ENCODE data around the gene PPP1R26. TPM values are rescaled to one million over a fixed set of nuclear protein-coding genes. Genes with fewer than 3 reads are reported as not detected.
"Not testable (repeated sequence)": the region's sequence is repeated elsewhere in the genome, so short reads cannot be mapped to it uniquely, and the experiment has no call there.

The PPP1R26 gene
- total and polyA plus RNA-seq, 2 of the 4 experiments (the other 2 are of a cell fraction) = 3.8 to 5.6 TPM

GRCh38 chr9:135534826-135535225, 55.2 kb downstream of the PPP1R26 start:
- H3K9me3 ChIP-seq (ENCODE audit: control insufficient read depth, insufficient read depth, low read length); ATAC-seq (ENCODE audit: low read depth); H4K20me1 ChIP-seq (ENCODE audit: insufficient read depth, low read length); H3K36me3 ChIP-seq (ENCODE audit: control insufficient read depth, insufficient read depth, low read length); intact Hi-C loops (cut with micrococcal nuclease); H3K14ac ChIP-seq (replicated peaks; ENCODE audit: low read depth, low read length); H3K4me2 ChIP-seq (ENCODE audit: low read depth, low read length); H2AK9ac ChIP-seq (replicated peaks; ENCODE audit: low read depth, low read length, poor library complexity); H3K27ac ChIP-seq (ENCODE audit: insufficient read depth, low read length); H3K4me1 ChIP-seq (ENCODE audit: control insufficient read depth, insufficient read depth, low read length); dilution Hi-C loops (cut with HindIII; ENCODE audit: low sequenced_read_pairs, unreplicated experiment); H2AK5ac ChIP-seq (ENCODE audit: low read depth, low read length); H3K27me3 ChIP-seq (ENCODE audit: control insufficient read depth, insufficient read depth, low read length); H3K4me3 ChIP-seq (ENCODE audit: insufficient read depth, low read depth, low read length); H3K79me1 ChIP-seq (ENCODE audit: low read depth in 1 of 2, low read length in 2 of 2); H2BK5ac ChIP-seq (ENCODE audit: low read depth, low read length, poor library complexity, severe bottlenecking); POLR2A ChIA-PET (ENCODE audit: unreplicated experiment); H3K23ac ChIP-seq (ENCODE audit: low read depth, low read length); H4K5ac ChIP-seq (ENCODE audit: low read depth, low read length); H2BK15ac ChIP-seq (ENCODE audit: low read depth, low read length); DNase-seq; H3K9ac ChIP-seq (ENCODE audit: low read depth, low read length); H4K91ac ChIP-seq (ENCODE audit: insufficient read depth, low read depth, low read length); CTCF ChIA-PET; H2BK20ac ChIP-seq (ENCODE audit: low read depth, low read length); BruUV-seq (replicated peaks); H3K56ac ChIP-seq (ENCODE audit: extremely low read depth, insufficient read depth, low read length); H3K18ac ChIP-seq (ENCODE audit: low read depth, low read length); in situ Hi-C loops (cut with MboI; ENCODE audit: low sequenced_read_pairs); H3K4ac ChIP-seq (ENCODE audit: low read depth, low read length); H2BK120ac ChIP-seq (ENCODE audit: low read depth, low read length); H2AFZ ChIP-seq (replicated peaks; ENCODE audit: low read length, poor library complexity); H4K8ac ChIP-seq (ENCODE audit: low read depth in 2 of 2, low read length in 2 of 2); H3K9me1 ChIP-seq (ENCODE audit: insufficient read depth, low read length): not testable (repeated sequence)
- WGBS, 2 experiments (ENCODE audit: extremely low coverage in 2 of 2, insufficient read length in 1 of 2) = 17% methylated on average over 1 of the region's 4 CpGs; no CpG with 5 or more reads in 1 of the 2 experiments

- intact Hi-C loops (cut with micrococcal nuclease); dilution Hi-C loops (cut with HindIII; ENCODE audit: low sequenced_read_pairs, unreplicated experiment); H3K9me1 ChIP-seq (ENCODE audit: insufficient read depth, low read length); DNase-seq; H3K14ac ChIP-seq (replicated peaks; ENCODE audit: low read depth, low read length); H3K23ac ChIP-seq (ENCODE audit: low read depth, low read length); H3K18ac ChIP-seq (ENCODE audit: low read depth, low read length); H4K91ac ChIP-seq (ENCODE audit: insufficient read depth, low read depth, low read length); H3K27ac ChIP-seq (ENCODE audit: insufficient read depth, low read length); H2BK20ac ChIP-seq (ENCODE audit: low read depth, low read length); POLR2A ChIA-PET (ENCODE audit: unreplicated experiment); ATAC-seq (ENCODE audit: low read depth); H2BK120ac ChIP-seq (ENCODE audit: low read depth, low read length); H3K9me3 ChIP-seq (ENCODE audit: control insufficient read depth, insufficient read depth, low read length); H2AK9ac ChIP-seq (replicated peaks; ENCODE audit: low read depth, low read length, poor library complexity); H2AFZ ChIP-seq (replicated peaks; ENCODE audit: low read length, poor library complexity); H2BK15ac ChIP-seq (ENCODE audit: low read depth, low read length); H2AK5ac ChIP-seq (ENCODE audit: low read depth, low read length); in situ Hi-C loops (cut with MboI; ENCODE audit: low sequenced_read_pairs); H4K8ac ChIP-seq (ENCODE audit: low read depth in 2 of 2, low read length in 2 of 2); H3K4me3 ChIP-seq (ENCODE audit: insufficient read depth, low read depth, low read length); H3K9ac ChIP-seq (ENCODE audit: low read depth, low read length); H3K79me1 ChIP-seq (ENCODE audit: low read depth in 1 of 2, low read length in 2 of 2); H3K56ac ChIP-seq (ENCODE audit: extremely low read depth, insufficient read depth, low read length); H3K4me1 ChIP-seq (ENCODE audit: control insufficient read depth, insufficient read depth, low read length); H3K27me3 ChIP-seq (ENCODE audit: control insufficient read depth, insufficient read depth, low read length); H3K36me3 ChIP-seq (ENCODE audit: control insufficient read depth, insufficient read depth, low read length); H2BK5ac ChIP-seq (ENCODE audit: low read depth, low read length, poor library complexity, severe bottlenecking); H4K20me1 ChIP-seq (ENCODE audit: insufficient read depth, low read length); H3K4me2 ChIP-seq (ENCODE audit: low read depth, low read length); CTCF ChIA-PET; H3K4ac ChIP-seq (ENCODE audit: low read depth, low read length); H4K5ac ChIP-seq (ENCODE audit: low read depth, low read length); BruUV-seq (replicated peaks): not testable (repeated sequence)
- no CpG with 5 or more reads among the region's 13 CpGs for WGBS, 2 experiments (ENCODE audit: extremely low coverage in 2 of 2, insufficient read length in 1 of 2)
Observed at GRCh38 chr9:135535631-135536030, 56.0 kb downstream of the PPP1R26 start.
